Measurements from ENCODE around the gene SUGCT. TPM values are rescaled to one million over a fixed set of nuclear protein-coding genes. Genes with fewer than 3 reads are reported as not detected.

SUGCT gene
- total and polyA plus RNA-seq, 2 of the 13 experiments (the other 11 are each of a cell fraction or from before 2014, with no cell fraction given) = 10.1 to 22.2 TPM

DNA sequence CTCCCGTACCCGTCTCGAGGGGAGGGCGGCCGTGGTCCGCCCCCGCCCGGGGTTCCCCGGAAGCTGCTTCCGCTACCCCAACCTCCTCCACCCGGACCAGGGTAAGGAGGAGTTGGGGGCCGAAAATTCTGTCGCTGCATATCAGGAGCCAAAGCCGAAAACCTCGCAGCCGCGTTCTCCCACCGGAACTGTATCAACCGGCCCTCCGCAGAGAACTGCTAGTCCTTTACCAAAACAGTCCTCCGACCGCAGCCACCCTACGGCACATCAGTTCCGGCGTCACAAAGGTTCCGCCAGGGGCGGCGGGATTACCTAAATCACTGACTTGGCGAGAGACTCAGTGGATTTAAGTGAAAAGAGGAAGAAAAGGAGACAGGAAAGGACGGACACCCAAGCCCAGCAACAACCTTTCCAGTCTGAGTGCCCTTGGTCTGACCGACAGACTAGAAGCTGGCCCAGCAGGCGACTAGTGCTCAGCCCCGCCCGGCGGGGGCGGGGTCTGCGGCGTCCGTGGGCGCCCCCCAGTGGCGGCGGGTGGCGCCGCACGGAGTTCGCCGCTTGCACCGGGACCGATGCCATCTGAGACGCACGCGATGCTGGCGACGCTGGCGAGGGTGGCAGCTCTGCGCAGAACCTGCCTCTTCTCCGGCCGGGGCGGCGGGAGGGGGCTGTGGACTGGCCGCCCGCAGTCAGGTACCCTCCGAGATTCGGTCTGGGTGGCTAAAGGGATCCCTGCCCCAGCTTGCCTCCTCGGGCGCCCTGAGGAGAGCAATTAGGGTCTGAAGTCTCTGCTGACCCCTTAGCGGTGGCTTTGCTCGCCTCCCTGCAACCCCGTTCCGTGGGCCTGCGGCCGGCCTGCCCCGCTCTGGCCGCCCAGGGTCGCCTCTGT is at the start of gene SUGCT, which contains the start of gene MPLKIP (continued):
- TF ChIP-seq, protein P1, sequence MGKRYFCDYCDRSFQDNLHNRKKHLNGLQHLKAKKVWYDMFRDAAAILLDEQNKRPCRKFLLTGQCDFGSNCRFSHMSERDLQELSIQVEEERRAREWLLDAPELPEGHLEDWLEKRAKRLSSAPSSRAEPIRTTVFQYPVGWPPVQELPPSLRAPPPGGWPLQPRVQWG (CRISPR knock-in tag; IDR thresholded peaks at IDR 0.05; ENCODE audit: borderline replicate concordance, low read depth) = no peak
- TF ChIP-seq SALL2 (CRISPR knock-in tag; IDR thresholded peaks at IDR 0.05) = peak; percentile 56; the same call in 1 of the 2 replicates
- TF ChIP-seq, protein P2, sequence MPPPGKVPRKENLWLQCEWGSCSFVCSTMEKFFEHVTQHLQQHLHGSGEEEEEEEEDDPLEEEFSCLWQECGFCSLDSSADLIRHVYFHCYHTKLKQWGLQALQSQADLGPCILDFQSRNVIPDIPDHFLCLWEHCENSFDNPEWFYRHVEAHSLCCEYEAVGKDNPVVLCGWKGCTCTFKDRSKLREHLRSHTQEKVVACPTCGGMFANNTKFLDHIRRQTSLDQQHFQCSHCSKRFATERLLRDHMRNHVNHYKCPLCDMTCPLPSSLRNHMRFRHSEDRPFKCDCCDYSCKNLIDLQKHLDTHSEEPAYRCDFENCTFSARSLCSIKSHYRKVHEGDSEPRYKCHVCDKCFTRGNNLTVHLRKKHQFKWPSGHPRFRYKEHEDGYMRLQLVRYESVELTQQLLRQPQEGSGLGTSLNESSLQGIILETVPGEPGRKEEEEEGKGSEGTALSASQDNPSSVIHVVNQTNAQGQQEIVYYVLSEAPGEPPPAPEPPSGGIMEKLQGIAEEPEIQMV (CRISPR knock-in tag; IDR thresholded peaks at IDR 0.05; ENCODE audit: low read depth) = peak; percentile 76
- TF ChIP-seq, protein P3, sequence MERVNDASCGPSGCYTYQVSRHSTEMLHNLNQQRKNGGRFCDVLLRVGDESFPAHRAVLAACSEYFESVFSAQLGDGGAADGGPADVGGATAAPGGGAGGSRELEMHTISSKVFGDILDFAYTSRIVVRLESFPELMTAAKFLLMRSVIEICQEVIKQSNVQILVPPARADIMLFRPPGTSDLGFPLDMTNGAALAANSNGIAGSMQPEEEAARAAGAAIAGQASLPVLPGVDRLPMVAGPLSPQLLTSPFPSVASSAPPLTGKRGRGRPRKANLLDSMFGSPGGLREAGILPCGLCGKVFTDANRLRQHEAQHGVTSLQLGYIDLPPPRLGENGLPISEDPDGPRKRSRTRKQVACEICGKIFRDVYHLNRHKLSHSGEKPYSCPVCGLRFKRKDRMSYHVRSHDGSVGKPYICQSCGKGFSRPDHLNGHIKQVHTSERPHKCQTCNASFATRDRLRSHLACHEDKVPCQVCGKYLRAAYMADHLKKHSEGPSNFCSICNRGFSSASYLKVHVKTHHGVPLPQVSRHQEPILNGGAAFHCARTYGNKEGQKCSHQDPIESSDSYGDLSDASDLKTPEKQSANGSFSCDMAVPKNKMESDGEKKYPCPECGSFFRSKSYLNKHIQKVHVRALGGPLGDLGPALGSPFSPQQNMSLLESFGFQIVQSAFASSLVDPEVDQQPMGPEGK (CRISPR knock-in tag; IDR thresholded peaks at IDR 0.05) = peak; percentile 75
- TF ChIP-seq CHD2 (IDR thresholded peaks at IDR 0.05; ENCODE audit: low read depth, low read length) = 0 out of 2 replicates have a peak, but pooled peaks have one; percentile 19
- no peak for TF ChIP-seq DNMT3B (CRISPR knock-in tag; conservative IDR thresholded peaks at IDR 0.05)
- no peak for TF ChIP-seq NFYB (CRISPR knock-in tag; IDR thresholded peaks at IDR 0.05)
- TF ChIP-seq ZNF333 (CRISPR knock-in tag; IDR thresholded peaks at IDR 0.05; ENCODE audit: borderline replicate concordance) = no peak; the same call in 1 of the 2 replicates
- peak; percentile 85 for TF ChIP-seq ZNF816 (CRISPR knock-in tag; IDR thresholded peaks at IDR 0.05; ENCODE audit: borderline replicate concordance)
- TF ChIP-seq REPIN1 (CRISPR knock-in tag; IDR thresholded peaks at IDR 0.05; ENCODE audit: borderline replicate concordance, low read depth) = peak; percentile 90
- TF ChIP-seq, protein P4, sequence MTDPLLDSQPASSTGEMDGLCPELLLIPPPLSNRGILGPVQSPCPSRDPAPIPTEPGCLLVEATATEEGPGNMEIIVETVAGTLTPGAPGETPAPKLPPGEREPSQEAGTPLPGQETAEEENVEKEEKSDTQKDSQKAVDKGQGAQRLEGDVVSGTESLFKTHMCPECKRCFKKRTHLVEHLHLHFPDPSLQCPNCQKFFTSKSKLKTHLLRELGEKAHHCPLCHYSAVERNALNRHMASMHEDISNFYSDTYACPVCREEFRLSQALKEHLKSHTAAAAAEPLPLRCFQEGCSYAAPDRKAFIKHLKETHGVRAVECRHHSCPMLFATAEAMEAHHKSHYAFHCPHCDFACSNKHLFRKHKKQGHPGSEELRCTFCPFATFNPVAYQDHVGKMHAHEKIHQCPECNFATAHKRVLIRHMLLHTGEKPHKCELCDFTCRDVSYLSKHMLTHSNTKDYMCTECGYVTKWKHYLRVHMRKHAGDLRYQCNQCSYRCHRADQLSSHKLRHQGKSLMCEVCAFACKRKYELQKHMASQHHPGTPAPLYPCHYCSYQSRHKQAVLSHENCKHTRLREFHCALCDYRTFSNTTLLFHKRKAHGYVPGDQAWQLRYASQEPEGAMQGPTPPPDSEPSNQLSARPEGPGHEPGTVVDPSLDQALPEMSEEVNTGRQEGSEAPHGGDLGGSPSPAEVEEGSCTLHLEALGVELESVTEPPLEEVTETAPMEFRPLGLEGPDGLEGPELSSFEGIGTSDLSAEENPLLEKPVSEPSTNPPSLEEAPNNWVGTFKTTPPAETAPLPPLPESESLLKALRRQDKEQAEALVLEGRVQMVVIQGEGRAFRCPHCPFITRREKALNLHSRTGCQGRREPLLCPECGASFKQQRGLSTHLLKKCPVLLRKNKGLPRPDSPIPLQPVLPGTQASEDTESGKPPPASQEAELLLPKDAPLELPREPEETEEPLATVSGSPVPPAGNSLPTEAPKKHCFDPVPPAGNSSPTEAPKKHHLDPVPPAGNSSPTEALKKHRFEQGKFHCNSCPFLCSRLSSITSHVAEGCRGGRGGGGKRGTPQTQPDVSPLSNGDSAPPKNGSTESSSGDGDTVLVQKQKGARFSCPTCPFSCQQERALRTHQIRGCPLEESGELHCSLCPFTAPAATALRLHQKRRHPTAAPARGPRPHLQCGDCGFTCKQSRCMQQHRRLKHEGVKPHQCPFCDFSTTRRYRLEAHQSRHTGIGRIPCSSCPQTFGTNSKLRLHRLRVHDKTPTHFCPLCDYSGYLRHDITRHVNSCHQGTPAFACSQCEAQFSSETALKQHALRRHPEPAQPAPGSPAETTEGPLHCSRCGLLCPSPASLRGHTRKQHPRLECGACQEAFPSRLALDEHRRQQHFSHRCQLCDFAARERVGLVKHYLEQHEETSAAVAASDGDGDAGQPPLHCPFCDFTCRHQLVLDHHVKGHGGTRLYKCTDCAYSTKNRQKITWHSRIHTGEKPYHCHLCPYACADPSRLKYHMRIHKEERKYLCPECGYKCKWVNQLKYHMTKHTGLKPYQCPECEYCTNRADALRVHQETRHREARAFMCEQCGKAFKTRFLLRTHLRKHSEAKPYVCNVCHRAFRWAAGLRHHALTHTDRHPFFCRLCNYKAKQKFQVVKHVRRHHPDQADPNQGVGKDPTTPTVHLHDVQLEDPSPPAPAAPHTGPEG (CRISPR knock-in tag; IDR thresholded peaks at IDR 0.05) = peak; percentile 58; the same call in 1 of the 2 replicates
- peak; percentile 35 for TF ChIP-seq CEBPG (CRISPR knock-in tag; IDR thresholded peaks at IDR 0.05)
- TF ChIP-seq GTF2F1 (IDR thresholded peaks at IDR 0.05; ENCODE audit: low read length) = 0 out of 2 replicates have a peak, but pooled peaks have one; percentile 29
- TF ChIP-seq, protein P5, sequence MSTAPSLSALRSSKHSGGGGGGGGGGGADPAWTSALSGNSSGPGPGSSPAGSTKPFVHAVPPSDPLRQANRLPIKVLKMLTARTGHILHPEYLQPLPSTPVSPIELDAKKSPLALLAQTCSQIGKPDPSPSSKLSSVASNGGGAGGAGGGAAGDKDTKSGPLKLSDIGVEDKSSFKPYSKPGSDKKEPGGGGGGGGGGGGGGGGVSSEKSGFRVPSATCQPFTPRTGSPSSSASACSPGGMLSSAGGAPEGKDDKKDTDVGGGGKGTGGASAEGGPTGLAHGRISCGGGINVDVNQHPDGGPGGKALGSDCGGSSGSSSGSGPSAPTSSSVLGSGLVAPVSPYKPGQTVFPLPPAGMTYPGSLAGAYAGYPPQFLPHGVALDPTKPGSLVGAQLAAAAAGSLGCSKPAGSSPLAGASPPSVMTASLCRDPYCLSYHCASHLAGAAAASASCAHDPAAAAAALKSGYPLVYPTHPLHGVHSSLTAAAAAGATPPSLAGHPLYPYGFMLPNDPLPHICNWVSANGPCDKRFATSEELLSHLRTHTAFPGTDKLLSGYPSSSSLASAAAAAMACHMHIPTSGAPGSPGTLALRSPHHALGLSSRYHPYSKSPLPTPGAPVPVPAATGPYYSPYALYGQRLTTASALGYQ (CRISPR knock-in tag; IDR thresholded peaks at IDR 0.05) = 0 out of 2 replicates have a peak, but pooled peaks have one; percentile 28
- 0 out of 2 replicates have a peak, but pooled peaks have one; percentile 79 for TF ChIP-seq AHR (CRISPR knock-in tag; IDR thresholded peaks at IDR 0.05)
- no peak; the same call in 1 of the 2 replicates for TF ChIP-seq ZC3H4 (CRISPR knock-in tag; IDR thresholded peaks at IDR 0.05; ENCODE audit: borderline replicate concordance)
